Epithelial cell of proximal tubule (primary cell): ENCODE results near the gene CAMK2D. TPM values are rescaled to one million over a fixed set of nuclear protein-coding genes. Genes with fewer than 3 reads are reported as not detected.
"Not testable (repeated sequence)": the region's sequence is repeated elsewhere in the genome, so short reads cannot be mapped to it uniquely, and the experiment has no call there.

Source experiments
- DNase-seq: peaks from one replicate; pipeline ENCODE4 v3.0.0-alpha.2; 2011; ENCODE audit warnings: low read depth
- H3K4me3 ChIP-seq: 2 replicates; pipeline ENCODE4 v1.5.1; 2011; ENCODE audit warnings: low read depth, mild to moderate bottlenecking, low read length
- total RNA-seq: library from RNA; depleted of rRNA; stranded (reverse); fragments of >200 nt; gene quantifications from 2 replicates; pipeline ENCODE4 v1.2.3, GENCODE V29; 2015
- TF ChIP-seq, protein P1 (sequence below): conservative IDR thresholded peaks from 2 replicates; pipeline ENCODE4 v1.5.1; 2012; ENCODE audit warnings: low read depth, mild to moderate bottlenecking, low read length

The CAMK2D gene
- total RNA-seq, 1 donor from 2014 or later = 42.2 TPM

DNA sequence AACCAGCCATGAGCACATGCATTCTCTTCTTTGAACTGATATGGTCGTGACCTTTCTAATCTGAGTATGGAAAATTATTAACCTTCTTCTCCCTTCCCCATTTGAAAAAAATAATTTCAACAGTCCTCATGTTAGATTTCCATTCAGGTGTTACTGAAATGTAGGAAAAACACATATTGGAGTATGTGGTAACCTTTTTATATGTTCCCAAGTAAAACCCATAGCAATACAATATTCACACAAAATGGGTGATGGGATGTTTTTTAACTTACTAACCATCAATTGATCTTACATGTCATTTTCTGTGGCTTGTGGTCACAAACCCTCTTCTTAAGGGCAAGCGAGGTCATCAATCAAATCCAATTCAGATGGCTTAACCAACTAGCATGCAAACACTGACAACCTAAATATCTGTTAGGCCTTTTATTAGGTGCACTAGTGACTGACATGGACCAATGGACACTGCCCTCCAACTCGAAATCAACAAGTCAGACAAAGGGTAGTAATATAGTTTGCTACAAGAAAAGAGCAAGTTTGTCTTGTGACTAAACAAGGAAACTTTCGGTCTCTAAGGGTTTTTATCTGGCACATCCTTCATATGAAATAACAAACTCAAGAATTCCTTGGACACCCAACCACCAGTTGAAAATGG is 74.3 kb downstream of the CAMK2D start:
- no peak for DNase-seq
- TF ChIP-seq, protein P1, sequence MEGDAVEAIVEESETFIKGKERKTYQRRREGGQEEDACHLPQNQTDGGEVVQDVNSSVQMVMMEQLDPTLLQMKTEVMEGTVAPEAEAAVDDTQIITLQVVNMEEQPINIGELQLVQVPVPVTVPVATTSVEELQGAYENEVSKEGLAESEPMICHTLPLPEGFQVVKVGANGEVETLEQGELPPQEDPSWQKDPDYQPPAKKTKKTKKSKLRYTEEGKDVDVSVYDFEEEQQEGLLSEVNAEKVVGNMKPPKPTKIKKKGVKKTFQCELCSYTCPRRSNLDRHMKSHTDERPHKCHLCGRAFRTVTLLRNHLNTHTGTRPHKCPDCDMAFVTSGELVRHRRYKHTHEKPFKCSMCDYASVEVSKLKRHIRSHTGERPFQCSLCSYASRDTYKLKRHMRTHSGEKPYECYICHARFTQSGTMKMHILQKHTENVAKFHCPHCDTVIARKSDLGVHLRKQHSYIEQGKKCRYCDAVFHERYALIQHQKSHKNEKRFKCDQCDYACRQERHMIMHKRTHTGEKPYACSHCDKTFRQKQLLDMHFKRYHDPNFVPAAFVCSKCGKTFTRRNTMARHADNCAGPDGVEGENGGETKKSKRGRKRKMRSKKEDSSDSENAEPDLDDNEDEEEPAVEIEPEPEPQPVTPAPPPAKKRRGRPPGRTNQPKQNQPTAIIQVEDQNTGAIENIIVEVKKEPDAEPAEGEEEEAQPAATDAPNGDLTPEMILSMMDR = no peak
- no peak overlapping the region for H3K4me3 ChIP-seq

DNA sequence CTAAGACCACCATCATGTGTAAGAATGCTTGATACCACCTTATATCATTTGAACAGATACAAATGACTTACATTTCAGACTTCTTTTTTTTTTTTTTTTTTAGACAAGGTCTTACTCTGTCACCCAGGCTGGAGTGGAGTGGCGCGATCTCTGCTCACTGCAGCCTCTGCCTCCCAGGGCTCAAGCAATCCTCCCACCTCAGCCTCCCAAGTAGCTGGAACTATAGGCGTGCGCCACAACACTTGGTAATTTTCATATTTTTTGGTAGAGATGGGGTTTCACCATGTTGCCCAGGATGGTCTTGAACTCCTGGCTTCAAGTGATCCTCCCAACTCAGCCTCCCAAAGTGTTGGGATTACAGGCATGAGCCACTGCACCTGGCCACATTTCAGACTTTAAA is 76.4 kb downstream of the CAMK2D start:
- not testable (repeated sequence) for DNase-seq, H3K4me3 ChIP-seq

DNA sequence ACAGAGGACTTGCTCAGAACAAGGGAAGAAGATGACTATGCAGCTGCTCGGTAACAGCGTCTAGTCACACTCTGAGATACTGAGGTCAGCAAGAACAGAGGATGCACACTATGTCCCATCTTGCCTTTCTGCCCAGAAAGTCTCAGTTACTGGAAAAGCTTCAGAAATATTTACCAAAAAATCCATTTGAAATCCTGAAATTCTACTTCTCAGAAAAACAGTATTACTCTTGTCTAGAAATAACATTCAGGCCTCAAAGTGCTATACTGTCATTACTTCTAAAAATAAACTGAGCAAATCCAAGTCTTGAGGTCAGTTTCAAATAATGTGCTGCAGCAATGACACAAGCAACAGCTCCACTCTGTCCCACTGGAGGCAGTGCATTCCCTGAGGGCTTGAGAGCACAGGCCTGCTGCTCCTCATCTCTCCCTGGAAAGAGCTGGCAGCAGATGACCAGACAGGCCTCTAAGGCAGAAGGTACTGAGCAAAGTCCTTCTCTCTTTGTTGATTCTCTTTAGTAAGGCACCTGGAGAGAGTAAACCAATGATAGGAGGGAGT is 76.9 kb downstream of the CAMK2D start:
- TF ChIP-seq, protein P1 = peak; percentile 40
- no peak for DNase-seq
- H3K4me3 ChIP-seq = no peak overlapping the region

DNA sequence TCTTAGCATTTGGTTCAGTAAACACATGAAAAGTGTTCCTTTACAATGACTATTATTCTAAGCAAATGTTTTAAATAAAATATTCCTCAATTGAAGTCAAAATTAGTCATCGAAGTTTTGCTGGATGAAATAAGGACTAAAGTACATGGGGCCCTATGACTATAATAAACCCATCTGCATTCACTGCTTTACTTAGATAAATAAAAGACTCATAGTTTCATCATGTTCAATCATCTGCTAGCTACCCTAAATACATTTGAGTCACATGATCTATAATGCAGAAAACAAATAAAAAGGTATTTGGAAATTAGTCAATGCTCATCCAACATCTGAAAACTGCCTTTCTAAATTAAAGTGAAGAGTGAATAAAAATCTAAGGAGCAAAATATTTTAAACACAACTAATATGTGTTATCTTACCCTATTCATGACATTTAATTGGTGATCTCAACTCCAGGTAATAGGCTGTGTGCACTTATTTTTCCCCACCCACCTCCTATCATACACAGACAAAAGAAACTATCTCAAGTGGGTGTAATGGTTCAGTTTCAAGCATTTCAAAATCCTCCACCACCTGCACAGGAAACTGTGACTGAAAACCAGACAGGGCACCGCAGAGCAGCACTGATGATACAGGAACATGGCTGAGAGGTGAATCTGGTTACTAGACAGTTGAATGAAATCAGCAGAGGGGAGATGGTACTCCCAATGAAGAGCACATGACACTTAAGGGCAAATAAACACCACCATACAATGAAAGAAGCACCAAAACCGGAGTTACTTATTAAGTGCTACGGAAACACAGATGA is 78.6 kb downstream of the CAMK2D start:
- TF ChIP-seq, protein P1 = no peak
- DNase-seq = no peak
- no peak overlapping the region for H3K4me3 ChIP-seq

DNA sequence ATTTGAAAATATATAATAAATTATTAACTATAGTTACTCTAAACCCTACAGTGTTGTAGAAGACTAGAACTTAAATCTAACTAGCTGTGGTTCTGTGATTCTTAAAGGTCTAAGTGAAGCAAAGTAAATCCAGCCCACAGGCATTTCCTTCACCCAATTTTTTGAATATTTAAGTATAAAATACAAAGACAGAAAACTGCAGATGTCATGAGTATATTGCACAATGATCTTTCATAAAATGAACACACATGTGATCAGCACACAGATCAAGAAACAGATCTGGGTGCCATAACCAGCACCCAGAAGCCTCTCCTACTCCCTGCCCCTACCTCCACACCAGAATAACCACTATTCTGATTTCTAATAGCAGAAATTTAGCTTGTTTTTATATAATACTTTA is 82.9 kb downstream of the CAMK2D start:
- TF ChIP-seq, protein P1 = no peak
- H3K4me3 ChIP-seq = no peak overlapping the region
- DNase-seq = no peak

DNA sequence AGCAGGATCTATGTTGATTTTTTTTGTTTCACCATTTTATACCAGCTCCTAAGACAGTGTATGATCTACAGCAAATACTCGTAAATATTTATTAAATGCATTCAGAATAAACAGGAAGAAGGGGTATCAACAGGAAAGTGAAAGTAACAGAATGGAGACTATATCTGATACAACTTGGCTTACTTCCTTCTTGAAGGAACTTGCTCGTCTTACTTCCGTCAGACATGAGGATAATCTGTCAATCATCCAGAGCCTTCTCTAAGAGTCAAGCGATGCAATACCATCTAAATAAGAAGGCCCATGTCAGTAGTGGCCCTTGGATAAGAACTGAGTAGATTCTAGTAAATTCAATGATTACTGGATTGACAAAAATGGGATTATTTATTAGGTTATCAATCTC is 84.2 kb downstream of the CAMK2D start:
- DNase-seq = no peak
- no peak overlapping the region for H3K4me3 ChIP-seq
- TF ChIP-seq, protein P1 = no peak
